ENCODE data around the gene CDC42EP5.
"Not testable (repeated sequence)": the region's sequence is repeated elsewhere in the genome, so short reads cannot be mapped to it uniquely, and the experiment has no call there.

CDC42EP5 gene, protein sequence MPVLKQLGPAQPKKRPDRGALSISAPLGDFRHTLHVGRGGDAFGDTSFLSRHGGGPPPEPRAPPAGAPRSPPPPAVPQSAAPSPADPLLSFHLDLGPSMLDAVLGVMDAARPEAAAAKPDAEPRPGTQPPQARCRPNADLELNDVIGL

DNA sequence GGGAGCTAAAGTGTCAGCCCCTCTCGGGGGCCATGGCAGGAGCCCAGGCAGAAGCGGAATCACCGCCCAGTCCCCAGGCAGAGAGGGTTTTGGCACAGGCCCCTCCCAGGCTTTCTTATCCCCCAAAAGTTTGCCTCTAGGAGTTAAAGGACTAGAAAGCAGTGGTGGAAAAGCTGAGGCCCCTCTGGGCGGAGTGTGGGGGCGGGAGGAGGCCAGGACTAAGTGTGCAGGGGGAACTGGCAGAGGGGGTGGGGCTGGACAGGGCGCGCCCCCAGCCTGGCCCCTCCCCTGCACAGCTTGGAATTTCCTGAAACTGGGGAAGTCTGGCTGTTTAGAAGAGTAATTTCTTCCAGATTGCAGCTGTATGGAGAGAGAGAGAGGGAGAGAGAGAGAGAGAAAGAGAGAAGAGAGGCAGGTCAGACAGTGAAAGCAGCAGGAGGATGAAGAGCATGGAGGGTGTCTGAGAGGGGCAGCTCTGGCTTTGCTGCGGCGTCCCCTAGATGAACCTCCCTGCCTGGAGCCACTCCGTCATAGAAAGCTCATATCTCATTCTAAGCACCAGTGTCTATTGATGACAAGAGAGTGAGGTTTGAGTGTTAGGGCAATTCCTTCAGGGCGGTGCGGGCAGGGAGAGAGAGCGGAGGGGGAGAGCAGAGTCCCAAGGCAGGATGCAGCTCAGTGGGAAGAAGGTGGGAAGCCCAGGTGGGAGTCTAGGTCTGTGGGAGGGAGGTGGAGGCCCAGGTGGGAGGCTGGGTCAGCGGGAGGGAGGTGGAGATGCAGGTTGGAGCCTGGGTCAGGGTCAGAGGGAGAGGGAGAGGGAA lies at the start of gene CDC42EP5:
TSS of gene CDC42EP5 (minus strand) at position 226 of the 821 bp plus-strand sequence. CDS start 7,749 bp downstream, outside the sequence.
- H3K4me3 Mint-ChIP-seq = no peak within 1 kb of the TSS
- H3K4me1 Mint-ChIP-seq (ENCODE audit: low read depth) = peaks cover 12% of the 10 kb centered on the region
- no peak for DNase-seq
- H3K27me3 Mint-ChIP-seq = peaks cover 55% of the 10 kb centered on the region
- H3K27ac Mint-ChIP-seq = no peak within 1 kb of the TSS
- H3K36me3 Mint-ChIP-seq (ENCODE audit: low read depth) = no peaks in the 10 kb centered on the region
- H3K9me3 Mint-ChIP-seq = no peaks in the 10 kb centered on the region

DNA sequence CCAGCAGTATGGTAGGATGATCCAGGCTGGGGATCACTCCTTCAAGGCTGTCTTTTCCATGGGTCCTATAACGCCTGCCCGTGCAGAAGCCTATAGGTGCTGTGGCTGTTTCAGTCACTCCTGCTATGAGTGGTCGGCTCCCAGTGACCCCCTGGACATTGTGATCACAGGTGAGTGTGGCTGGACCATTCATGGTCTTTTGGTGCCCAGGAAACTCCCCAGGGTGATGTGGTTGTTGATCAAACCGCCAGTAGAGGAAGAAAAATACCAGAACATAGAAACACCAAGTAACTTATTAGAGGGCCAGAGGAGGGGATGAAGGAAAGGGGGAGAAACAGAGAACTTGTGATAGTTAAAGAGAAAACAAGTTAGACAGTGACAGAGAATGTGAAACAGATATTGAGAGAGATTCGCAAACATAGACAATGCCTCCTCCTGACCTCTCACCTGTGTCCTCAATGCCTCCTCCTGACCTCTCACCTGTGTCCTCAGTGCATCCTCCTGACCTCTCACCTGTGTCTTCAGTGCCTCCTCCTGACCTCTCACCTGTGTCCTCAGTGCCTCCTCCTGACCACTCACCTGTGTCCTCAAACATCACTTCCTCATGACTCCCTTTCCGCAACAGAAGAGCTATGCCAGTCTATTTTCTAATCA lies 48.9 kb upstream of the CDC42EP5 start:
- DNase-seq = no peak
- peak overlapping the region; percentile 38 for H3K4me3 Mint-ChIP-seq
- peaks cover 4% of the 10 kb centered on the region for H3K9me3 Mint-ChIP-seq
- peaks cover 27% of the 10 kb centered on the region for H3K27me3 Mint-ChIP-seq
- no peaks in the 10 kb centered on the region for H3K36me3 Mint-ChIP-seq (ENCODE audit: low read depth)
- peaks cover 59% of the 10 kb centered on the region for H3K4me1 Mint-ChIP-seq (ENCODE audit: low read depth)
- peak overlapping the region; percentile 70 for H3K27ac Mint-ChIP-seq

DNA sequence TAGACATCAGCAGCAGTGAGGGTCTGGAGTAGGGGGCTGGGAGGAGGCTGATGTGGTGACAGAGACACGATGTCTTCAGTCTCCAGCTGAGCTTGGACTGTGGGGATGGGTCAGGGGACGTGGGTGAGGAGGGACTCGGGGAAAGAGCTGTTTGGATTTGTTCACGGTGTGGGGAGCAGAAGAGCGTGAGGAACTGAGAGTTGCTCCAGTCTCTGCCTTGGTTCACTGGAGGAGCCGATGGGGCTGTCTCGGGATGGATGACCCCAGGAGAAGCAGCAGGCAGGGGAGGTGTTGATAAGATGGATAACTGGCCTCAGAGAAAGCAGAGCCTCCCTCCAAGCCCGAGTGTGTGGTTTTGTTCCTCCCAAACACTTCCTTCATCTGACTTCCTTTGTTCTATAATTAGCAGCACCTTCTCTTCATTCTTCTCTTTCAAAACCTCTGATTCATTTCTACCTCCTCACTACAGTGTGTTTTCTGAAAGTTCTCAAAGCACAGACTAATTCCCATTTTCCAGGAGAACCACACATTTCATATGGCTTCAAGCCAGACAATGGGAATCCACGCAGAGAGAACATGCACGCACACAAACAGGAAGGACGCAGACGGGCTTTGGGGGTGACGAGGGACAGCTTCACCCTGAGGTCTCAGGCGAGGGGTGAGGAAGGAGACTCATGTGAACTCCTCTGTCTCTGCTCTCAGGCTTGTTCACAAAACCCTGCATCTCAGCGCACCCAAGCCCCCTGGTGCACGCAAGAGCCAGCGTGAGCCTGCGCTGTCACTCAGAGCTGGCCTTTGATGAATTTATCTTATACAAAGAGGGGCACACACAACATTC lies 48.1 kb upstream of the CDC42EP5 start:
- peaks cover 21% of the 10 kb centered on the region for H3K27me3 Mint-ChIP-seq
- peak; percentile 52 for DNase-seq
- peaks cover 3% of the 10 kb centered on the region for H3K9me3 Mint-ChIP-seq
- H3K4me1 Mint-ChIP-seq (ENCODE audit: low read depth) = peaks cover 59% of the 10 kb centered on the region
- peak overlapping the region; percentile 70 for H3K27ac Mint-ChIP-seq
- H3K4me3 Mint-ChIP-seq = peak overlapping the region; percentile 38
- H3K36me3 Mint-ChIP-seq (ENCODE audit: low read depth) = no peaks in the 10 kb centered on the region

DNA sequence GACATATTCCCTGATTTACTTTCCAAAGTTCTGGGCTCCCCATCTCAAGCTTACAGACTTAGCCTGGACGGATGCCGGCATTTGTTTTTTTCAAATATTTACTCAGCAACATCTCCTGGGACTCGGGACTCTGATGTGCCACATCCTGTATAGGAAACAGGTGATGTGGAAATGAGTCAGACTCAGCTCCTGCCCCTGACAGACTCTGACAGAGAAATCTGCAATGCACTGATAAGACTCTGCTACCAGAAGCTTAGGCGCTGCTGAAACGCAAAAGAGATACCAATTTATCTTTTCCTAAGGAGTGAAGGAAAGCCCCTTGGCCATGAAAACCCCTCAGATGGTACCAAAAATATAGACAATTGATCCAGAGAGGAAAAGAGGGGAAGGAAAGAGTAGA lies 45.7 kb upstream of the CDC42EP5 start:
- H3K36me3 Mint-ChIP-seq (ENCODE audit: low read depth) = no peaks in the 10 kb centered on the region
- peaks cover 31% of the 10 kb centered on the region for H3K27me3 Mint-ChIP-seq
- H3K4me3 Mint-ChIP-seq = peak overlapping the region; percentile 13
- H3K9me3 Mint-ChIP-seq = peaks cover 3% of the 10 kb centered on the region
- no peak for DNase-seq
- H3K4me1 Mint-ChIP-seq (ENCODE audit: low read depth) = peaks cover 54% of the 10 kb centered on the region
- H3K27ac Mint-ChIP-seq = peak overlapping the region; percentile 39

DNA sequence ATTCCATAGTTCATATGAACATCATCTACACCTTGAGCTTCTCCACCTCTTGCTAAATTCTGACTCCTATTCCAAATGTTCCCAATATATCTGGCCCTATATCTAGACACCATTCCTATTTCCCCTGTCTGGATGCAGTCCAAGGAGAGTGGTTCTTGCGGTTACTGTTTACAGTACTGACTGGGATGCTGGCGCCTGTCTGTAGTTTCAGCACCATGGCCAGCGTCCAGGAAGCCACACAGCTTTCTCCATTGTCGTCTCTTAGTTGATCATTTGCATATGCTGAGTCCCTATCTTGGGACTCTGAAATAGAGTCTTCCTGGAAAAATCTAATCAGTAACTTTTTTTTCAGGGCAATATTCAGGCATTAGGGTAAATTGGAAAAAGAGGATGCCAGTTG lies 44.4 kb upstream of the CDC42EP5 start:
- Mint-ChIP-seq H3K27ac (no peak overlapping the region), H3K36me3 (ENCODE audit: low read depth) (no peaks in the 10 kb centered on the region), H3K27me3 (peaks cover 38% of the 10 kb centered on the region), H3K9me3 (peaks cover 3% of the 10 kb centered on the region), H3K4me1 (ENCODE audit: low read depth) (peaks cover 41% of the 10 kb centered on the region), H3K4me3 (no peak overlapping the region)
- DNase-seq = peak; percentile 67

DNA sequence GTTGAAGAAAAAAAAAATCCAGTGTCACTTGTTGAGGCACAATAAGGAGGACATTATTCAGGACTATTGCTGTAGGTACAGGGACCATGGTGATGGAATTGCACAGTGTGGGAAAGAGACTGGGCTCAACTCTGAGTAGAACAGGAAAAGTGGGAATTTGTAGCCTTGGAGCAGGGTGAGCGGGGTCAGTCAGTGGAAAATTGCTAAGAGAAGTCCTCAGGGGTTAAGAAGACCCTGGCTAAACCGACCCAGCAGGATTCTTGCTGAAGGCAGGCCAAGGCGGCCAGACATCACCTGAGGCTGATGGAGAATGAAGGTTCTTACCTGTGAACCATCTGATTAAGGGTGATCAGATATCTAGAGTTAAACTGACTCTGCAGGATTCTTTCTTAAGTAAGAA lies 42.1 kb upstream of the CDC42EP5 start:
- Mint-ChIP-seq H3K36me3 (ENCODE audit: low read depth) (no peaks in the 10 kb centered on the region), H3K4me3 (no peak overlapping the region), H3K27me3 (peaks cover 30% of the 10 kb centered on the region), H3K4me1 (ENCODE audit: low read depth) (peaks cover 21% of the 10 kb centered on the region), H3K9me3 (peaks cover 3% of the 10 kb centered on the region), H3K27ac (no peak overlapping the region)
- DNase-seq = no peak

DNA sequence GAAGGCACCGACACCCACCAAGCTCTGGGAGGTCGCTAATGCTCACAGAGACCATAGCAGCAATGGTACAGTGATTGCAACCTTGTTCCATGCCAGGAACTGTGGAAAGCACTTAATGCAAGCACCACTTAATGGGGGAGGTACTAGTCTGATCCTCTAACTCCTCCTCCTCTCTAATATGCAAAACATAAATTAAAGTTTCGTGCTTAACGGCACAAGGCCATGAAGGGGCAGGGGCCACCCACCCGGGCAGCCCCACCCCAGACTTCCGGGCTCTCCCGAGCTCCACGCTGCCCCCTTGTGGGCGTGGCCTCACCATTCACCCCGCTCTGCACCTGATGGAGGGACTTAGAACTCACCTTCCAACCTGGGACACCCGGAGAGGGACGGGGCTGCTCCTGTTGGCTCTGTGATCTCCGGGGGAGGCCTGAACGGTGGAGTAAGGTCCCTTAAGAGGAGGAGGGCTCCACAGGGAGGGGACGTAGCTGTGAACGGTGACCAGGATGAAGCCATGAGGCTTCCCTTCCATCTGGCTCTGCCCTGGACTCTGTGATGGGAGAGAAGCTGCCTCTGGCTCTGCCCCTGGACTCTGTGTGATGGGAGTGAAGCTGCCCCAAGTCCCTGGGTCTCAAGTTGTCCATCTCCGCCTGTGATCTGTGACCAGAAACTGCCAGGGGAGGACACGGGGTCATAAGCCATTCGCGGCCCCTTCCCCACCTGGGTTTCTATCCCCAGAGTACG lies 36.3 kb upstream of the CDC42EP5 start:
- H3K27ac Mint-ChIP-seq, DNase-seq: not testable (repeated sequence)

DNA sequence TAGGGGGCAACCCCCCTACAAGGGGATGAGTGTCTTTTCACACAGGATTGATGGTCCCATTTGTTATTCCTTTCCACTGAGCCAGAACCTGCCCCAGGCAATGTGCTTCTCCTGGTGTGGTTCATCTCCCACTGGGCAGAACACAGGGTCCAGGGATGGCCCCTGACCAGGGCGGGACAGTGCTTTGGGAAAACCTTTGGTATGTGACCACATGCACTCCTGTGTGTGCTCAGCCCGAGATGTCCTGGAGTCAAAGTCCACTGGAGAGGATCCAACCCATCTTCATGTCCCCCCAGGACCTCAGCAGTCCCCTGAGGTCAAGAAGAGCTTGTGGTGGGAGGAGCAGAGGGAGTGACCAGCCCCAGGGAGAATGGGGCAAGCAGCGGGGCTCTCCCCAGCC lies 35.4 kb upstream of the CDC42EP5 start:
- DNase-seq; H3K27ac Mint-ChIP-seq; H3K9me3 Mint-ChIP-seq; H3K36me3 Mint-ChIP-seq (ENCODE audit: low read depth); H3K4me3 Mint-ChIP-seq: not testable (repeated sequence)
- H3K4me1 Mint-ChIP-seq (ENCODE audit: low read depth) = peaks cover 14% of the 10 kb centered on the region
- H3K27me3 Mint-ChIP-seq = peaks cover 32% of the 10 kb centered on the region

More for the DNA sequence above, 36.3 kb upstream of the CDC42EP5 start:
- H3K4me3 Mint-ChIP-seq; H3K36me3 Mint-ChIP-seq (ENCODE audit: low read depth); H3K9me3 Mint-ChIP-seq: not testable (repeated sequence)
- Mint-ChIP-seq H3K27me3 (peaks cover 34% of the 10 kb centered on the region), H3K4me1 (ENCODE audit: low read depth) (peaks cover 14% of the 10 kb centered on the region)

DNA sequence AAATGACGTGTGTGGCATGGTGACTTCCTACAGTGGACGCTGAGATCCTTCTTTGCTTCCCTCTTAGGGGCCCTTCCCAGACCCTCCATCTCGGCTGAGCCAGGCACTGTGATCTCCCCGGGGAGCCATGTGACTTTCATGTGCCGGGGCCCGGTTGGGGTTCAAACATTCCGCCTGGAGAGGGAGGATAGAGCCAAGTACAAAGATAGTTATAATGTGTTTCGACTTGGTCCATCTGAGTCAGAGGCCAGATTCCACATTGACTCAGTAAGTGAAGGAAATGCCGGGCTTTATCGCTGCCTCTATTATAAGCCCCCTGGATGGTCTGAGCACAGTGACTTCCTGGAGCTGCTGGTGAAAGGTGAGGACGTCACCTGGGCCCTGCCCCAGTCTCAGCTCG lies 34.7 kb upstream of the CDC42EP5 start:
- peaks cover 25% of the 10 kb centered on the region for H3K27me3 Mint-ChIP-seq
- H3K4me3 Mint-ChIP-seq = no peak overlapping the region
- no peak for DNase-seq
- peaks cover 14% of the 10 kb centered on the region for H3K4me1 Mint-ChIP-seq (ENCODE audit: low read depth)
- no peaks in the 10 kb centered on the region for H3K36me3 Mint-ChIP-seq (ENCODE audit: low read depth)
- no peaks in the 10 kb centered on the region for H3K9me3 Mint-ChIP-seq
- no peak overlapping the region for H3K27ac Mint-ChIP-seq

DNA sequence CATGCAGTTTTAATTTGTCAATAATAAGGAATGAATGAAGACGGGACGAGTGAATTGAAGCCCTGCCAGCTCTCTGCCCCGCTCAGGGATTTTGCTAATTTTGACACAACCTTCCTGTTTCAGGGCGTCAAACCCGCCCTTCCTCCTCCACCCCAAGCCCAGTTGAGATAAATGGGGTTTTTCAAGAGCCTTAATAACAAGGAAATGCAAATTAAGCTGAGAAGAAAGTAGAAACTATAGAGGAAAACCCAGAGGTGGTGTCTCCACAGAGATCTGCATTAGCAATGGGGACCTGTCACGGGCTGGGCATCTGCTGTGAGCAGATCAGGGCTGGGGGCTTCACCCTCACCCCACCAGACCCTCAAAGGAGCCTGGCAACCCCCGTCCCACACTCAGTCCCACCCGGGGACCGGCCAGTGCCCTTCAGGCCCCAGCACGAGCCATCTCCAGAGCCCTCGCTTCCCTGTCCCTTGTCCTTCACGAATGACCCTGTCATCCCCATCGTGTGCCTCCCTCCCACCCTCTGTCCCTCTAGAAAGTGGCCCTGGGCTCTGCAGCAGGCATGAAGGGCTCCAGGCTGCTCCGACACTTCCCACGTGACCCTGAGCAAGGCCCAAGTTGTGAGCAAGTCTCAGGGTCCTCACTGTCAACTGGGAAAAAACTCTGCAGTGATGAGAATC lies 34.1 kb upstream of the CDC42EP5 start:
- peaks cover 20% of the 10 kb centered on the region for H3K4me1 Mint-ChIP-seq (ENCODE audit: low read depth)
- DNase-seq; H3K27ac Mint-ChIP-seq; H3K9me3 Mint-ChIP-seq; H3K4me3 Mint-ChIP-seq; H3K36me3 Mint-ChIP-seq (ENCODE audit: low read depth): not testable (repeated sequence)
- peaks cover 25% of the 10 kb centered on the region for H3K27me3 Mint-ChIP-seq

DNA sequence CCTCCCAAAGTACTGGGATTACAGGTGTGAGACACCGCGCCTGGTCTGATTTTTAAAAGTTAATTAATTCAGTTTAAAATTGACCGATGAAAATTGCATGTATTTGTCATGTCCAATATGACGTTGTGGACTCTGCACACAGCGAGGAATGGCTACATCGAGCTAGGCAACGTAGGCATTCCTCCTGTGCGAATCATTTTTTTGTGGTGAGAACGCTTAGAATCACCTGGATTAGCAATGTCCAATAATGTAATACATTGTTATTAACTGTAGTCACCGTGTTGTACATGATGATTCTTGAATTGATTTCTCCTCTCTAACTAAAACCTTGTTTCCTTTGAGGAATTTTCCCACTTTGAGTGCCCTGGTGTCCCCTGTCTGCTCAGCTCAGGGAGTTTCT lies 33.0 kb upstream of the CDC42EP5 start:
- peaks cover 29% of the 10 kb centered on the region for H3K27me3 Mint-ChIP-seq
- H3K4me1 Mint-ChIP-seq (ENCODE audit: low read depth) = peaks cover 20% of the 10 kb centered on the region
- no peak overlapping the region for H3K27ac Mint-ChIP-seq
- no peak overlapping the region for H3K4me3 Mint-ChIP-seq
- H3K9me3 Mint-ChIP-seq = no peaks in the 10 kb centered on the region
- H3K36me3 Mint-ChIP-seq (ENCODE audit: low read depth) = no peaks in the 10 kb centered on the region
- no peak for DNase-seq

DNA sequence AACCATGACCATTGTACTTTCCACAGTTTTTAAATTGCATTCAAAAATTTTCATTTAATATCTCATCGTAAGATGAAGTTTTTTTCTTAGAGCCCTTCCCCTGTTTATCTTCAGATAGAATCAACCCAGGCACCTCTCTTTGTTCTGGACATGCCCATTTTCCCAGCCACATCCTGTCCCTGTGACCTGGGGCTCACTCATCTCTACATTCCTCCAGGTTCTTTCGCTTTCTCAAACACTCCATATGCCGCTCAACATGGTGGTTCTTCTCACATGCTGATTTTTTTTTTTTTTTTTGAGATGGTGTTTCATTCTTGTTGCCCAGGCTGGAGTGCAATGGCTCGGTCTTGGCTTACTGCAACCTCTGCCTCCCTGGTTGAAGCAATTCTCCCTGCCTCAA lies 32.4 kb upstream of the CDC42EP5 start:
- not testable (repeated sequence) for H3K4me3 Mint-ChIP-seq; H3K9me3 Mint-ChIP-seq; DNase-seq; H3K36me3 Mint-ChIP-seq (ENCODE audit: low read depth); H3K27ac Mint-ChIP-seq
- Mint-ChIP-seq H3K4me1 (ENCODE audit: low read depth) (peaks cover 20% of the 10 kb centered on the region), H3K27me3 (peaks cover 34% of the 10 kb centered on the region)

DNA sequence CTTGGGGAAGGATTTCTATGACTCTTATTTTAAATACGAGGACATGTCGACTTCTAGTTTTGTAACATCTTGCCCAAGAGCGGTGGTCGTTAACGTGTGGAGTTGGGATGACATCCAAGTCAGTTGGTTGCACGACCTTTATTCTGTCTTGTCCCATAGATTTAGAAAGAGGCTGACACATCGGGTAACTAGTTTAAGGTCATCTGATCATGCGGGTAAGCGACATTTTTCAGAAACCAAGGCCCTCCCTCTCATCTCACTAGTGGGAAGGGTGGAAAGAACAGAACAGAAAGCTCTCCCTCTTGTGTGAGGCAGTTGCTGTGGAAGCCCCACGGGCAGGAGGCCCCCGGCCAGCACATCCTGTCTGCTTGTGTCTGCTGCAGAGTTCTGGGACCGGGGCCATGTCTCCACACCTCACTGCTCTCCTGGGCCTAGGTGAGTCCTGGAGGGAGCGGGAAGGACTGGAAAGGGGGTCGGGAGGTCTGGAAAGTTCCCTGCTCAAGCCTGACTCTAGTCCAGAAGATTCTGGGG lies 29.5 kb upstream of the CDC42EP5 start, which contains the start of gene LAIR2:
TSS of gene LAIR2 (plus strand) at position 314 of the 531 bp plus-strand sequence. CDS start at position 402, 88 bp downstream.
- Mint-ChIP-seq H3K4me3 (peak within 1 kb of the TSS; percentile 37), H3K36me3 (ENCODE audit: low read depth) (no peaks in the 10 kb centered on the region), H3K4me1 (ENCODE audit: low read depth) (peaks cover 30% of the 10 kb centered on the region), H3K27ac (no peak within 1 kb of the TSS), H3K9me3 (no peaks in the 10 kb centered on the region), H3K27me3 (peaks cover 36% of the 10 kb centered on the region)
- DNase-seq = no peak
